Epithelial cell of alveolus of lung (primary cell): ENCODE results near the gene HSPA5. TPM values are rescaled to one million over a fixed set of nuclear protein-coding genes. Genes with fewer than 3 reads are reported as not detected.

ENCODE experiments used
- total RNA-seq: library from RNA; depleted of rRNA; stranded (reverse); fragments of >200 nt; gene quantifications from 2 replicates; pipeline ENCODE4 v1.2.1, GENCODE V29; 2015

Gene HSPA5
- total RNA-seq, result 263 and 482 TPM in 2 replicates

DNA sequence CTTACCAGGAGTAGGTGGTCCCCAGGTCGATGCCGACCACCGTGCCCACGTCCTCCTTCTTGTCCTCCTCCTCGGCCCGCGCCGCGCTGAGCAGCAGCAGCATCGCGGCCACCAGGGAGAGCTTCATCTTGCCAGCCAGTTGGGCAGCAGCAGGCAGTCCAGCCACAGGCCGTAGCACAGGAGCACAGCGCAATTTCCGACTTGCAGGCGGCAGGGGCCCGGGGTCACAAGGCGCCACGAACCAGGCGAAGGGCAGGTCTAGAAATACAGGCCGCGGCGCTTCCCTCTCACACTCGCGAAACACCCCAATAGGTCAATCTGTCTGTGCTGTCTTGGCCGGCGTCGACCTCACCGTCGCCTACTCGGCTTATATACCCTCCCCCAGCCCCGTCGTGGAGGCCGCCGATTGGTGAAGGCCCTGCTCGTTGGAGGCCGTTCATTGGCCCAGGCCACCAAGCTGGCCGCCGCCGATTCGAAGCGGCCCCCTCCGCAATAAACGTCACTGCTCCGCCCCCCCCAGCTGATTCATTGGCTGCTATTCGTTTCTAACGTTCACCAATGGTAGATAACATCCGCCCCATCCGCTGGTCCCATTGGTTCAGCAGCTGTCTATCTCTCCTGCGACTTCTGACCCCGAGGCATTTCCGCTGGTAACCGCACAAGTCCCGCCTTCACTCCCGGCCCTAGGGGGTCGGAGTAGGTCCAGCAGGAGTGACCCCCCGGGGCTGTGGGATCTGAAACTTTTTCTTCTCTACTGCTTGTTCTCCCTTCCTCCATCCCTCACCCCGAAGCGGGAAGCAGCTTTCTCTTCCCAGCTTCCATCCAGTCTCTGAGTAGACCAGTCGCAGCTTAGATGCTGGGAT is at the start of gene HSPA5:
HSPA5 (minus strand) TSS at position 344 of the 863 bp plus-strand sequence; CDS start at position 127, 217 bp downstream.

GRCh38 chr9:125261501-125262293 is 20.6 kb upstream of the HSPA5 start, which contains the start of gene GAPVD1:
Gene GAPVD1, plus strand, starts transcription at chr9:125261826. Its CDS starts 37,096 bp downstream, at chr9:125298922.

DNA sequence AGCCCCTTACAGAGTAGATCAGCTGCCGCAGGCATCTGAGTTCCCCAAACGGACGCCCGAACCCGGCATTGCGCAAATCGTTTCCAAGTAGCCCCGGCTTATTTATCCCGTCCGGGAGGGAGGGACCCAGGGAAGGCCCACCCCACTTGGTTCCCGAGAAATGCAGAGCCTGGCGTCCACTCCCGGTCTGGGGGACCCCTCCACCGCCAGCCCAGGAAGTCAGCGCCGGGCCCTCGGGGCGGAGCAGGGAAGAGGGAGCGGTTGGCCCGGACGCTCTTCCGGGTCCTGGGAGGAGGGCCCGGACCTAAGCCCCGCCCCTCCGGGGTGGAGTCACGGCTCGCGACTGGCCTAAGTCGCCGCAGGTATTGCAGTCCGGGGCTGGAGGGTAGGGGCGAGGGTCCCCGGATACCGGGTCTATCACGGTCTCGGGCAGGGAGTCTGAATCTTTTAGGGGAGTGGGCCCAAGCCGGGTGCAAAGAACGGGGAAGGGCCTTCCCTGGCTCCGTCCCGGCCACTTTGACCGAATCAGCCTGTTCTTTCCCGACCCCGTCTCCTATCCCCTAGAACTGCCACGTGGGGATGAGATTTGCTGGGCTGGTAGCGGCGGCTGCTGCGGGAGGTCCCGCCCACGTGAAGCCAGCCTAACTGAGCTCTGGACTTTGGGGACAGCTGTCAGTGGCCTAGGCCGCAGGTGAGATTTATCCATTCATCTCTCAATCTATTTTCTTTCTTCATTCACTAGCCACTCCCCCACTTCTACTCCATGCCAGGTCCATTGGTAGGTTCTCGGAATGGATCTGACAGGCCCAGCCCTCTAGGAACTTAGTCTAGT is 40.7 kb downstream of the HSPA5 start, which contains the start of gene RABEPK:
RABEPK (plus strand) TSS at position 327 of the 832 bp plus-strand sequence. CDS start 2,472 bp downstream, outside the sequence.

GRCh38 chr9:125189361-125190289 is 51.5 kb downstream of the HSPA5 start, which contains the start of gene PPP6C:
Gene PPP6C, minus strand, starts transcription at chr9:125189803. Its CDS starts 85 bp downstream, at chr9:125189718.

Other genes with a start within 250 kb of the HSPA5 start
- gene SCAI, start 97.8 kb downstream of the HSPA5 start, total RNA-seq, result 4.0 and 10.4 TPM in 2 replicates
- 20.7 and 32.9 TPM in 2 replicates for gene PPP6C, start 51.5 kb downstream of the HSPA5 start, total RNA-seq
- gene RABEPK, start 40.8 kb downstream of the HSPA5 start, total RNA-seq, result 12.5 and 27.3 TPM in 2 replicates
- 24.0 and 32.0 TPM in 2 replicates for gene GAPVD1, start 20.5 kb upstream of the HSPA5 start, total RNA-seq